Gastroesophageal sphincter (tissue), 4 donors: Measurements from ENCODE around the gene ASTL. TPM values are rescaled to one million over a fixed set of nuclear protein-coding genes. Genes with fewer than 3 reads are reported as not detected.

Source experiments
- ATAC-seq: fragments of 150-250 bp; one replicate; pipeline ENCODE4 v1.9.1; 2016; ENCODE audit warnings: mild to moderate bottlenecking, moderate library complexity
- H3K27ac ChIP-seq, 4 donors: fragments of 200-600 bp; sonication (generic) in 3 of 4; 1 replicate in 3 of 4; 2 replicates in 1 of 4; pipeline ENCODE4 v1.5.1; 2016 to 2019
- H3K27me3 ChIP-seq: fragments of 200-600 bp; sonication (generic); one replicate; pipeline ENCODE4 v1.5.1; 2019
- H3K36me3 ChIP-seq, 2 donors: fragments of 200-600 bp; sonication (generic); one replicate each; pipeline ENCODE4 v1.5.1; 2019; ENCODE audit warnings: control low read depth in 1 of 2
- H3K4me1 ChIP-seq, 3 donors: fragments of 200-600 bp; sonication (generic); 1 replicate in 2 of 3; 2 replicates in 1 of 3; pipeline ENCODE4 v1.5.1; 2016 to 2019; ENCODE audit warnings: control low read depth in 2 of 3
- H3K4me3 ChIP-seq, 2 donors: fragments of 200-600 bp; sonication (generic); one replicate each; pipeline ENCODE4 v1.5.1; 2019; ENCODE audit warnings: mild to moderate bottlenecking in 1 of 2, moderate library complexity in 1 of 2
- H3K9me3 ChIP-seq, 3 donors: fragments of 200-600 bp; sonication (generic); one replicate each; pipeline ENCODE4 v1.5.1; 2017 to 2019; ENCODE audit warnings: control low read depth in 2 of 3
- CTCF ChIP-seq, 4 experiments: fragments of 200-600 bp in 2 of 4; fragments of 450-650 bp in 2 of 4; sonication (generic) in 1 of 4; IDR thresholded peaks; one replicate each; pipeline ENCODE4 v1.5.1; 2017 to 2019; ENCODE audit warnings: antibody characterized with exemption in 4 of 4, mild to moderate bottlenecking in 2 of 4, moderate library complexity in 2 of 4
- EP300 ChIP-seq: sonication (generic); formaldehyde crosslinking; IDR thresholded peaks from one replicate; pipeline ENCODE4 v1.6.1; 2017; ENCODE audit warnings: antibody characterized with exemption, mild to moderate bottlenecking
- POLR2A ChIP-seq, 2 donors: fragments of 450-650 bp; IDR thresholded peaks; one replicate each; pipeline ENCODE4 v1.6.1; 2017; ENCODE audit warnings: antibody characterized with exemption in 2 of 2, mild to moderate bottlenecking in 2 of 2, moderate library complexity in 1 of 2
- POLR2AphosphoS5 ChIP-seq: sonication (generic); formaldehyde crosslinking; IDR thresholded peaks from one replicate; pipeline ENCODE4 v1.6.1; 2017; ENCODE audit warnings: antibody characterized with exemption
- whole genome bisulfite sequencing, 2 donors: methylation state at CpG; one replicate each; pipeline ENCODE4 v1.1.5; 2018; ENCODE audit warnings: low coverage in 1 of 2; 5-methylcytosine and 5-hydroxymethylcytosine counted together
- total RNA-seq, 4 donors: library from RNA; depleted of rRNA; stranded (reverse); fragments of >200 nt; gene quantifications; one replicate each; pipeline ENCODE4 v1.1.0, GENCODE V29; 2016

Gene ASTL
- total RNA-seq, 4 donors from 2014 or later, result not detected

GRCh38 chr2:96139181-96139758, 968 bp upstream of the ASTL start:
- no peaks in the 10 kb centered on the region for H3K9me3 ChIP-seq
- H3K4me1 ChIP-seq, result peaks cover 0 to 5% (median under 1%) of the 10 kb centered on the region in 3 donors
- no peak overlapping the region for H3K27ac ChIP-seq
- H3K4me3 ChIP-seq, result no peak overlapping the region
- no peak for ATAC-seq
- peaks cover 31% of the 10 kb centered on the region for H3K27me3 ChIP-seq
- no peak for TF ChIP-seq POLR2AphosphoS5
- no peak for TF ChIP-seq EP300
- no peak for TF ChIP-seq CTCF (IDR thresholded peaks at IDR 0.05)
- no peak for TF ChIP-seq POLR2A (IDR thresholded peaks at IDR 0.05)
- H3K36me3 ChIP-seq, result no peaks in the 10 kb centered on the region
- 79 to 86% methylated on average over 3 to 4 of the region's 7 CpGs for WGBS, 2 donors

GRCh38 chr2:96137321-96138178, 752 bp downstream of the ASTL start:
- no peaks in the 10 kb centered on the region for H3K4me1 ChIP-seq
- TF ChIP-seq EP300 (no peak), POLR2A (IDR thresholded peaks at IDR 0.05) (no peak), CTCF (IDR thresholded peaks at IDR 0.05) (no peak), POLR2AphosphoS5 (no peak)
- 50 to 86% methylated on average over 1 of the region's 15 CpGs for WGBS, 2 donors
- no peak overlapping the region for H3K27ac ChIP-seq
- H3K36me3 ChIP-seq, result no peaks in the 10 kb centered on the region
- H3K9me3 ChIP-seq, result no peaks in the 10 kb centered on the region
- H3K4me3 ChIP-seq, result no peak overlapping the region
- ATAC-seq, result no peak
- H3K27me3 ChIP-seq, result peaks cover 47% of the 10 kb centered on the region

GRCh38 chr2:96136129-96136720, 2.1 kb downstream of the ASTL start:
- 83 to 96% methylated on average over 4 to 5 of the region's 8 CpGs for WGBS, 2 donors
- no peak for ATAC-seq

GRCh38 chr2:96135621-96136020, 2.7 kb downstream of the ASTL start:
- TF ChIP-seq POLR2A (IDR thresholded peaks at IDR 0.05), result no peak
- TF ChIP-seq POLR2AphosphoS5, result no peak
- no peak for TF ChIP-seq EP300
- TF ChIP-seq CTCF (IDR thresholded peaks at IDR 0.05), result no peak
- no peaks in the 10 kb centered on the region for H3K4me1 ChIP-seq
- H3K9me3 ChIP-seq, result no peaks in the 10 kb centered on the region
- H3K4me3 ChIP-seq, result no peak overlapping the region
- ATAC-seq, result no peak
- no peak overlapping the region for H3K27ac ChIP-seq
- WGBS, 2 donors, result 74% methylated on average over 4 of the region's 5 CpGs; no CpG with 5 or more reads in 1 of the 2 donors
- no peaks in the 10 kb centered on the region for H3K36me3 ChIP-seq
- H3K27me3 ChIP-seq, result peaks cover 49% of the 10 kb centered on the region

More at GRCh38 chr2:96136129-96136720, 2.1 kb downstream of the ASTL start:
- Histone ChIP-seq H3K9me3 (no peaks in the 10 kb centered on the region), H3K27ac (no peak overlapping the region), H3K36me3 (no peaks in the 10 kb centered on the region), H3K4me1 (no peaks in the 10 kb centered on the region), H3K4me3 (no peak overlapping the region), H3K27me3 (peaks cover 49% of the 10 kb centered on the region)
- no peak for TF ChIP-seq CTCF (IDR thresholded peaks at IDR 0.05)
- no peak for TF ChIP-seq EP300
- TF ChIP-seq POLR2A (IDR thresholded peaks at IDR 0.05), result no peak
- TF ChIP-seq POLR2AphosphoS5, result no peak
